CD4-positive, alpha-beta T cell treated with Interleukin-2 at 100 ng/mL for 4 hours (primary cell): Measurements from ENCODE around the gene RANBP3L.
"Not testable (repeated sequence)": the region's sequence is repeated elsewhere in the genome, so short reads cannot be mapped to it uniquely, and the experiment has no call there.

ENCODE experiments used
- DNase-seq: peaks from one replicate; pipeline ENCODE4 v3.0.0-alpha.2; 2020; ENCODE audit warnings: low spot score

The RANBP3L gene

GRCh38 chr5:36206913-36207312, 94.8 kb downstream of the RANBP3L start:
- DNase-seq = no peak

- no peak for DNase-seq
Measured at GRCh38 chr5:36205329-36205728, 96.4 kb downstream of the RANBP3L start.

- no peak for DNase-seq
Measured at GRCh38 chr5:36202521-36202961, 99.2 kb downstream of the RANBP3L start.

DNA sequence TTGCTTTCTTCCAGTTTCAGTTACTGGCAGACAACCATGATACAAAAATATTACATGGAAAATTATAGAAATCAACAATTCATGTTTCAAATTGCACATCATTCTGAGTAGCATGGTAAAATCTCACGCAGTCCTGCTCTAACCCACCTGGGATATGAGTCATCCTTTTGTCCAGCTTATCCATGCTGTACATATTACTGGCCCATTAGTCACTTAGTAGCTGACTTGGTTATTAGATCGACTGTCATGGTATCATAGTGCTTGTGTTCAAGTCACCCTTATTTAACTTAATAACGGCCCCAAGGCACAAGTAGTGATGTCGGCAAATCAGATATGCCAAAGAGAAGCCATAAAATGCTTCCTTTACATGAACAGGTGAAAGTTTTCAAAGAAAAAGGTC, 101.2 kb downstream of the RANBP3L start:
- no peak for DNase-seq

DNA sequence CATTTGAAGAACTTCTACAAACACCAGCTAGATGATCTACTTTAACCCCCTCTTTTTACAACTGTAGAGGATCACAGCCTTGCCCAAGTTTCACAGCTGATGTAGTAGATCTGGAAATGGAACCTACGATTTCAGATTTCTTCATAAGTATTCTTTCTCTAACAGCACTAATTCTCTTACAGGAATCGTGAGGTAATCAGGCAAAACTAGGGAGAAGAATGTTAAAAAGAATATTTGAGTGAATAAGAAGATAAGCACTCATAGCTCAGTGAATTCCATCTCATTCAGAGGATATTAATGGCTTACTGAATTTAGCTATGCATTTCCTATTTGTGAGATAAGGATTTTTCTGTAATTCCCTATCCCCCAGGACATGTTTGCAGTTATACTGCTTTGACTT, 102.1 kb downstream of the RANBP3L start:
- DNase-seq = no peak

GRCh38 chr5:36198783-36199182, 102.9 kb downstream of the RANBP3L start:
- DNase-seq = not testable (repeated sequence)
